H7 (cell line): ENCODE measurements around the gene MBOAT1. TPM values are rescaled to one million over a fixed set of nuclear protein-coding genes. Genes with fewer than 3 reads are reported as not detected.
"Not testable (repeated sequence)": the region's sequence is repeated elsewhere in the genome, so short reads cannot be mapped to it uniquely, and the experiment has no call there.

Experiments
- DNase-seq: peaks from one replicate; pipeline ENCODE4 v3.0.0; 2012
- H3K27me3 ChIP-seq: 2 replicates; pipeline ENCODE4 v1.6.0; 2011; ENCODE audit warnings: mild to moderate bottlenecking, low read length; ENCODE audit not compliant: control insufficient read depth, insufficient read depth
- H3K36me3 ChIP-seq: replicated peaks from 2 replicates; pipeline ENCODE4 v1.5.1; 2011; ENCODE audit warnings: low read length; ENCODE audit not compliant: control insufficient read depth, insufficient read depth
- H3K4me3 ChIP-seq: 2 replicates; pipeline ENCODE4 v1.5.1; 2011; ENCODE audit warnings: low read depth, mild to moderate bottlenecking, control low read depth, low read length, moderate library complexity; ENCODE audit not compliant: insufficient read depth
- total RNA-seq: library from RNA; depleted of rRNA; stranded (reverse); fragments of >200 nt; shearing (Covaris generic); gene quantifications from 2 replicates; pipeline ENCODE4 v1.2.3, GENCODE V29; 2014

The MBOAT1 gene
- total RNA-seq, 1 experiment from 2014 or later: 17.9 TPM

GRCh38 chr6:20158676-20159075, 53.6 kb downstream of the MBOAT1 start:
- H3K27me3 ChIP-seq: no peaks in the 10 kb centered on the region
- no peaks in the 10 kb centered on the region for H3K36me3 ChIP-seq
- DNase-seq: no peak
- H3K4me3 ChIP-seq: no peak overlapping the region

GRCh38 chr6:20156824-20157223, 55.4 kb downstream of the MBOAT1 start:
- no peak overlapping the region for H3K4me3 ChIP-seq
- no peaks in the 10 kb centered on the region for H3K27me3 ChIP-seq
- H3K36me3 ChIP-seq: no peaks in the 10 kb centered on the region
- DNase-seq: no peak

GRCh38 chr6:20154753-20155152, 57.5 kb downstream of the MBOAT1 start:
- Histone ChIP-seq H3K4me3 (no peak overlapping the region), H3K27me3 (no peaks in the 10 kb centered on the region), H3K36me3 (no peaks in the 10 kb centered on the region)
- DNase-seq: no peak

GRCh38 chr6:20153194-20153593, 59.1 kb downstream of the MBOAT1 start:
- H3K36me3 ChIP-seq: no peaks in the 10 kb centered on the region; the same call in 1 of the 2 replicates
- no peak overlapping the region for H3K4me3 ChIP-seq
- H3K27me3 ChIP-seq: no peaks in the 10 kb centered on the region
- DNase-seq: peak; percentile 50

- DNase-seq: no peak
- Histone ChIP-seq H3K36me3 (no peaks in the 10 kb centered on the region; the same call in none of the 2 replicates), H3K27me3 (no peaks in the 10 kb centered on the region), H3K4me3 (no peak overlapping the region)
Measured at GRCh38 chr6:20148433-20148832, 63.8 kb downstream of the MBOAT1 start.

DNA sequence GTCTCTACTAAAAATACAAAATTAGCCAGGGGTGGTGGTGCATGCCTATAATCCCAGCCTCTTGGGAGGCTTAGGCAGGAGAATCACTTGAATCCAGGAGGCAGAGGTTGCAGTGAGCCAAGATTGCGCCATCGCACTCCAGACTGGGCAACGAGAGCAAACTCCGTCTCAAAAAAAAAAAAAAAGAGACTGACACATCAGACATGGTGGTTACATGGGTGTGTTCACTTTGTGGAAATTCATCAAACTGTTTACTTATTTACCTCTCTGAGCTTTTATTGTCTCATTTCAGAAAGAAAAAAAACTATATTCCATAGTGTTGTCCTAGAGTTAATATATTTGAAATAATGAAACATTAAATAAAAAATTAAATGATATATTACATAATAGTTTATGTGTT, 64.8 kb downstream of the MBOAT1 start:
- H3K4me3 ChIP-seq: no peak overlapping the region
- DNase-seq: no peak
- no peaks in the 10 kb centered on the region for H3K27me3 ChIP-seq
- H3K36me3 ChIP-seq: no peaks in the 10 kb centered on the region; the same call in none of the 2 replicates

GRCh38 chr6:20146831-20147230, 65.4 kb downstream of the MBOAT1 start:
- H3K27me3 ChIP-seq, H3K36me3 ChIP-seq, H3K4me3 ChIP-seq, DNase-seq: not testable (repeated sequence)

GRCh38 chr6:20146291-20146690, 66.0 kb downstream of the MBOAT1 start:
- Histone ChIP-seq H3K36me3 (no peaks in the 10 kb centered on the region; the same call in none of the 2 replicates), H3K27me3 (no peaks in the 10 kb centered on the region), H3K4me3 (no peak overlapping the region)
- DNase-seq: no peak

GRCh38 chr6:20142866-20143265, 69.4 kb downstream of the MBOAT1 start:
- Histone ChIP-seq H3K4me3 (no peak overlapping the region), H3K27me3 (no peaks in the 10 kb centered on the region), H3K36me3 (no peaks in the 10 kb centered on the region; the same call in none of the 2 replicates)
- DNase-seq: no peak

- no peak for DNase-seq
- Histone ChIP-seq H3K36me3 (no peaks in the 10 kb centered on the region; the same call in 1 of the 2 replicates), H3K4me3 (no peak overlapping the region), H3K27me3 (no peaks in the 10 kb centered on the region)
Measured at GRCh38 chr6:20141931-20142330, 70.3 kb downstream of the MBOAT1 start.

GRCh38 chr6:20139127-20139963, 72.9 kb downstream of the MBOAT1 start:
- not testable (repeated sequence) for H3K4me3 ChIP-seq, H3K36me3 ChIP-seq, H3K27me3 ChIP-seq, DNase-seq

GRCh38 chr6:20137837-20138236, 74.4 kb downstream of the MBOAT1 start:
- Histone ChIP-seq H3K27me3 (no peaks in the 10 kb centered on the region), H3K36me3 (no peaks in the 10 kb centered on the region; the same call in 1 of the 2 replicates), H3K4me3 (no peak overlapping the region)
- DNase-seq: no peak

DNA sequence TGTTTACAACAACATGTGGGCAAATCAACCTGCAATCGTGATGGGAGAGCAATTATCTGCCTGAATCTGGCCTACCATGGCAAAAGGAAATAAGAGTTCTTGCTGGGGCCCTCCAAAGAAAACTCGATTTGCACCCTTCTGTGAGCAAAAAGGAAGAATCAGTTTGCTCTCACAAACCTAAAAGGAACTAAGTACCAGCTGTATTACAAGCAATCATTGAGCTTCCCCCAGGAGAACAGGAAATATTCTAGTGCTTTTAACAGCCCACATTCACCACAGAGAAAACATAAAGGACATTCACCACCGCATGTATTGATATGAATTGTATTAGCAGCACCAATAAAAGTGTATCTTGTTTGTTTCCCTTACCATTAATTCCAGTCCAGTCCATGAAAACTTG, 75.0 kb downstream of the MBOAT1 start:
- Histone ChIP-seq H3K4me3 (no peak overlapping the region), H3K36me3 (no peaks in the 10 kb centered on the region; the same call in 1 of the 2 replicates), H3K27me3 (no peaks in the 10 kb centered on the region)
- no peak for DNase-seq

DNA sequence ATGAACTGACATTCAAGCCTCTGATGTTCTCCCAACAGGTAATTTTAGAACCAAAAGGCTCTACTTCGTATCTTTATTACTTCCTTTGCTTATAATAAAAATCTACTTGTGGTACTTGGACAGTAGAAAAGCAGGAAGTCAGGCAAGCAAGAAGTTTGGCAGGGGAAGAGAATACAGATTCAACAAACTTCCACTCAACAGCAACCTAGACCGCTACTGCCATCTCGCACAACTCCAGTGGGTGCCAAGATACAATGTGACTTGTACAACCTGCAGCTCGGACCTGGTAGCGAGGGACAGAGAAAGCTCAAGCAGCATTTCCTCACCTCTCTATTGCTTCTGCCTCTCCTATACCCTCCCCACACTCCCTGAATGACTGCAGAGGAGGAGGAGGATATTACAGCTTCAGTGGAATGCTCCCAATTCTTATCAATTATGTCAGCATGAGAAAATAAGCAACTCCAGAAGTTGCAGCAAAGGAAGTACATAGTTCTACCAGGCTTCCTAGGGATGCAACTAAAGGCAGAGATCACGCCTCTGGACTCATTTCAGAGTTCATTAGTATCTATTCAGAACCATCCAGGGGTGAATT, 76.5 kb downstream of the MBOAT1 start:
- H3K4me3 ChIP-seq: no peak overlapping the region
- H3K27me3 ChIP-seq: no peaks in the 10 kb centered on the region
- no peaks in the 10 kb centered on the region; the same call in 1 of the 2 replicates for H3K36me3 ChIP-seq

GRCh38 chr6:20134613-20135012, 77.7 kb downstream of the MBOAT1 start:
- DNase-seq: no peak
- H3K27me3 ChIP-seq: no peaks in the 10 kb centered on the region
- H3K4me3 ChIP-seq: no peak overlapping the region
- H3K36me3 ChIP-seq: no peaks in the 10 kb centered on the region; the same call in 1 of the 2 replicates

More for the DNA sequence above, 76.5 kb downstream of the MBOAT1 start:
- no peak for DNase-seq
